NB4 (cell line): ENCODE measurements around the gene TOMM70.
"Not testable (repeated sequence)": the region's sequence is repeated elsewhere in the genome, so short reads cannot be mapped to it uniquely, and the experiment has no call there.

ENCODE experiments used
- DNase-seq: peaks from one replicate; pipeline ENCODE4 v3.0.0; 2010; ENCODE audit warnings: low read depth
- H3K4me3 ChIP-seq: one replicate; pipeline ENCODE4 v1.5.1; 2011; ENCODE audit warnings: mild to moderate bottlenecking, low read depth, low read length, moderate library complexity
- CTCF ChIP-seq: IDR thresholded peaks from one replicate; pipeline ENCODE4 v1.5.1; 2012; ENCODE audit warnings: low read depth, low read length
- MAX ChIP-seq: IDR thresholded peaks from 2 replicates; pipeline ENCODE4 v1.6.1; 2011; ENCODE audit warnings: low read depth, low read length
- MYC ChIP-seq: IDR thresholded peaks from 2 replicates; pipeline ENCODE4 v1.6.1; 2011; ENCODE audit warnings: low read depth, low read length
- POLR2A ChIP-seq: IDR thresholded peaks from 2 replicates; pipeline ENCODE4 v1.6.1; 2011; ENCODE audit warnings: mild to moderate bottlenecking; ENCODE audit not compliant: insufficient read length; ENCODE audit errors: extremely low read depth

Gene TOMM70

GRCh38 chr3:100400780-100401673 is at the start of gene TOMM70, which contains the start of gene LNP1:
TOMM70 (minus strand) TSS chr3:100401089; CDS start chr3:100400949, 140 bp downstream.
LNP1 (plus strand) TSS chr3:100401539; CDS start chr3:100429730, 28,191 bp downstream.
- peak; percentile 93 for TF ChIP-seq MYC
- TF ChIP-seq MAX, result peak; percentile 89
- no peak for TF ChIP-seq CTCF
- peak; percentile 87 for TF ChIP-seq POLR2A
- peak; percentile 97 for DNase-seq
- peak within 1 kb of the TSS; percentile 94 for H3K4me3 ChIP-seq

GRCh38 chr3:100449214-100449613 is 48.3 kb upstream of the TOMM70 start:
- no peak for TF ChIP-seq MYC
- TF ChIP-seq MAX, result no peak
- no peak for TF ChIP-seq CTCF
- no peak for TF ChIP-seq POLR2A
- no peak for DNase-seq
- no peak overlapping the region for H3K4me3 ChIP-seq

GRCh38 chr3:100448079-100448478 is 47.2 kb upstream of the TOMM70 start:
- DNase-seq, result no peak
- no peak overlapping the region for H3K4me3 ChIP-seq
- TF ChIP-seq MAX (no peak), MYC (no peak), POLR2A (no peak), CTCF (no peak)

- not testable (repeated sequence) for H3K4me3 ChIP-seq, DNase-seq
Observed at GRCh38 chr3:100447067-100447466, 46.2 kb upstream of the TOMM70 start.

- TF ChIP-seq CTCF (no peak), MAX (no peak), POLR2A (no peak)
- DNase-seq, result no peak
- H3K4me3 ChIP-seq, result no peak overlapping the region
Observed at GRCh38 chr3:100443690-100444089, 42.8 kb upstream of the TOMM70 start.

GRCh38 chr3:100440895-100441294 is 40.0 kb upstream of the TOMM70 start:
- TF ChIP-seq MYC, result no peak

GRCh38 chr3:100438623-100438974 is 37.7 kb upstream of the TOMM70 start:
- no peak for TF ChIP-seq POLR2A
- TF ChIP-seq MAX, result no peak
- no peak for TF ChIP-seq MYC
- no peak for TF ChIP-seq CTCF
- DNase-seq, result no peak
- no peak overlapping the region for H3K4me3 ChIP-seq

More at GRCh38 chr3:100440895-100441294, 40.0 kb upstream of the TOMM70 start:
- H3K4me3 ChIP-seq, result no peak overlapping the region
- DNase-seq, result no peak
